ENCODE results near the gene PRKG1.

PRKG1 gene

GRCh38 chr10:51832652-51833383 is 758.5 kb downstream of the PRKG1 start:
- Histone ChIP-seq H3K4me3 (ENCODE audit: low read length) (no peak overlapping the region), H3K27ac (ENCODE audit: low read depth, low read length) (no peak overlapping the region)
- no peak for TF ChIP-seq EZH2phosphoT487 (IDR thresholded peaks at IDR 0.05; ENCODE audit: borderline replicate concordance, low read length)
- no peak for TF ChIP-seq CTCF (IDR thresholded peaks at IDR 0.05; ENCODE audit: low read depth, low read length, poor library complexity, severe bottlenecking)

GRCh38 chr10:51834548-51834947 is 760.3 kb downstream of the PRKG1 start:
- H3F3A ChIP-seq (ENCODE audit: control insufficient read depth, insufficient read depth), result no peaks in the 10 kb centered on the region
- no peaks in the 10 kb centered on the region for H3K9me2 ChIP-seq (replicated peaks; ENCODE audit: control insufficient read depth, low read length)
- H3K27ac ChIP-seq (ENCODE audit: low read depth, low read length), result no peak overlapping the region
- H4K20me1 ChIP-seq (ENCODE audit: control insufficient read depth, insufficient read depth, low read depth, low read length), result no peaks in the 10 kb centered on the region
- H3K36me3 ChIP-seq (ENCODE audit: control insufficient read depth, low read length), result no peaks in the 10 kb centered on the region
- no peak for TF ChIP-seq CTCF (IDR thresholded peaks at IDR 0.05; ENCODE audit: low read depth, low read length, poor library complexity, severe bottlenecking)
- no peak for TF ChIP-seq EZH2phosphoT487 (IDR thresholded peaks at IDR 0.05; ENCODE audit: borderline replicate concordance, low read length)
- no peak overlapping the region for H3K4me2 ChIP-seq (ENCODE audit: low read length)
- H3K79me2 ChIP-seq (ENCODE audit: control insufficient read depth, low read length), result no peaks in the 10 kb centered on the region
- H3K27me3 ChIP-seq (ENCODE audit: control insufficient read depth, low read length), result no peaks in the 10 kb centered on the region
- no peak overlapping the region for H3K4me3 ChIP-seq (ENCODE audit: low read length)
- no peaks in the 10 kb centered on the region for H3K4me1 ChIP-seq (ENCODE audit: control insufficient read depth, low read length)
- H3K9me3 ChIP-seq (ENCODE audit: control insufficient read depth, insufficient read depth, low read length), result no peaks in the 10 kb centered on the region

More at GRCh38 chr10:51832652-51833383, 758.5 kb downstream of the PRKG1 start:
- no peak overlapping the region for H3K4me2 ChIP-seq (ENCODE audit: low read length)
- no peaks in the 10 kb centered on the region for H3K9me3 ChIP-seq (ENCODE audit: control insufficient read depth, insufficient read depth, low read length)
- H3K79me2 ChIP-seq (ENCODE audit: control insufficient read depth, low read length), result no peaks in the 10 kb centered on the region
- no peaks in the 10 kb centered on the region for H4K20me1 ChIP-seq (ENCODE audit: control insufficient read depth, insufficient read depth, low read depth, low read length)
- no peaks in the 10 kb centered on the region for H3K9me2 ChIP-seq (replicated peaks; ENCODE audit: control insufficient read depth, low read length)
- H3K36me3 ChIP-seq (ENCODE audit: control insufficient read depth, low read length), result no peaks in the 10 kb centered on the region
- no peaks in the 10 kb centered on the region for H3K27me3 ChIP-seq (ENCODE audit: control insufficient read depth, low read length)
- no peaks in the 10 kb centered on the region for H3F3A ChIP-seq (ENCODE audit: control insufficient read depth, insufficient read depth)
- H3K4me1 ChIP-seq (ENCODE audit: control insufficient read depth, low read length), result no peaks in the 10 kb centered on the region

- TF ChIP-seq CTCF (IDR thresholded peaks at IDR 0.05; ENCODE audit: low read depth, low read length, poor library complexity, severe bottlenecking) (no peak), EZH2phosphoT487 (IDR thresholded peaks at IDR 0.05; ENCODE audit: borderline replicate concordance, low read length) (no peak)
- Histone ChIP-seq H3K4me2 (ENCODE audit: low read length) (no peak overlapping the region), H3F3A (ENCODE audit: control insufficient read depth, insufficient read depth) (no peaks in the 10 kb centered on the region), H3K27me3 (ENCODE audit: control insufficient read depth, low read length) (no peaks in the 10 kb centered on the region), H3K9me3 (ENCODE audit: control insufficient read depth, insufficient read depth, low read length) (no peaks in the 10 kb centered on the region), H3K79me2 (ENCODE audit: control insufficient read depth, low read length) (no peaks in the 10 kb centered on the region), H3K4me3 (ENCODE audit: low read length) (no peak overlapping the region), H3K27ac (ENCODE audit: low read depth, low read length) (no peak overlapping the region), H3K9me2 (replicated peaks; ENCODE audit: control insufficient read depth, low read length) (no peaks in the 10 kb centered on the region), H4K20me1 (ENCODE audit: control insufficient read depth, insufficient read depth, low read depth, low read length) (no peaks in the 10 kb centered on the region), H3K36me3 (ENCODE audit: control insufficient read depth, low read length) (no peaks in the 10 kb centered on the region), H3K4me1 (ENCODE audit: control insufficient read depth, low read length) (no peaks in the 10 kb centered on the region)
Measured at GRCh38 chr10:51838471-51838870, 764.2 kb downstream of the PRKG1 start.
